ENCODE measurements around the gene NAXD.
"Not testable (repeated sequence)": the region's sequence is repeated elsewhere in the genome, so short reads cannot be mapped to it uniquely, and the experiment has no call there.

NAXD gene

GRCh38 chr13:110644892-110645521 is 29.7 kb downstream of the NAXD start:
- DNase-seq (ENCODE audit: low read depth), result no peak

DNA sequence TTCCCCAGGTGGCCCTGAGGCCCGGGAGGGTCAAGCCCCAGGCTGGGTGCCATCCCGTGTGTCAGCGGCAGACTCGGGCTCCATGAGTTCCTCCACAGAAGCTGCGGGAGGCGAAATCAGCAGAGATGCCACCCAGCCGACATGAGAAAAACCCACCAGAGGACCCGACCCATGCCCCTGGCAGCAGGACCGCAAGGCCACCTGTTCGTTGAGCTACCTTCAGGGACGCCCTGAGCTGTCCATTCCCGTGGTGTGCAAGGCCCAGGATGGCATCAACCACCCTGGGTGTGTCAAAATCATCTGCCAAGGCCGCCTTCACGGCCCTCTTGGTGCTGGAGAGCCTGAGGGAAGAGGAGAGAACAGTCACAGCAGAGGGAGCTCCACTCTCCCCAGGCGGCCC is 30.4 kb downstream of the NAXD start:
- no peak for DNase-seq (ENCODE audit: low read depth)

GRCh38 chr13:110646442-110647364 is 31.4 kb downstream of the NAXD start:
- no peak for DNase-seq (ENCODE audit: low read depth)

GRCh38 chr13:110647365-110647737 is 32.0 kb downstream of the NAXD start:
- no peak for DNase-seq (ENCODE audit: low read depth)

DNA sequence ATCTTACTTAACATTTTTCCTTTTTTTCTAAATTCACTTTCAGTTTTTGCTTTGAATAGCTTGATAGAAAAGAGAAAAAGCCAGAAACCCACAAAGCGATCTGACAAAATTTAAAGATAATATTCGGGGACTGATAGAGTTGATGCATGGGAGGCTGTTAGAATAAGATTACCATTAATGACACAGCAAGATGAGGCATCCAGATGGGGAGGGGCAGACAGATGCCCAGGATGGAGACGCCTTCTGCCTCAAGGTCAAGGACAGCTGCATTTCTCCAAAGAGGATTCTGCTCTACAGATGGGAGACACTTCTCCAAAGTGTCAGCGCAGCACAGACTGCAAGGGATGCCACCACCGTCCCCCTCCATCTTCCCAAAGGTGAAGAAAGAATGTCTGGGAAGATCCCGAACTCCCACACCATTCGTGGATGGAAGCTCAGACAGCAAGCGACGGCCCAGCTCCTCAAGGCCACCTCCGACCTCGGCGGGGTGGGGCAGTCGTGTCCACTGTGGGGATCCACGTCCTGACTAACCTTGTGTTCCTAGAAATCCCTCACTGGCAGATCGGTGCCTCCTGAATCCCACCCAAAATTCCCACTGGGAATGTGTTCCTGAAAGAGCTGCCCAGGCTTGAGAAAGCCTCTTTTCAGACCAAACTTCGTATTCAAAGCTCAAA is 32.9 kb downstream of the NAXD start:
- no peak for DNase-seq (ENCODE audit: low read depth)

- no peak for DNase-seq (ENCODE audit: low read depth)
Measured at GRCh38 chr13:110648848-110649421, 33.6 kb downstream of the NAXD start.

- DNase-seq (ENCODE audit: low read depth), result no peak
Measured at GRCh38 chr13:110649551-110649950, 34.2 kb downstream of the NAXD start.

GRCh38 chr13:110650436-110650835 is 35.1 kb downstream of the NAXD start:
- no peak for DNase-seq (ENCODE audit: low read depth)

- no peak for DNase-seq (ENCODE audit: low read depth)
Measured at GRCh38 chr13:110651271-110651670, 35.9 kb downstream of the NAXD start.

GRCh38 chr13:110651726-110652230 is 36.4 kb downstream of the NAXD start:
- no peak for DNase-seq (ENCODE audit: low read depth)

GRCh38 chr13:110652231-110652730 is 36.9 kb downstream of the NAXD start:
- DNase-seq (ENCODE audit: low read depth), result no peak

- no peak for DNase-seq (ENCODE audit: low read depth)
Measured at GRCh38 chr13:110652764-110653163, 37.4 kb downstream of the NAXD start.

GRCh38 chr13:110653271-110653670 is 37.9 kb downstream of the NAXD start:
- no peak for DNase-seq (ENCODE audit: low read depth)

- DNase-seq (ENCODE audit: low read depth), result no peak
Measured at GRCh38 chr13:110653851-110654250, 38.5 kb downstream of the NAXD start.

- no peak for DNase-seq (ENCODE audit: low read depth)
Measured at GRCh38 chr13:110657196-110657595, 41.9 kb downstream of the NAXD start.

- DNase-seq (ENCODE audit: low read depth), result not testable (repeated sequence)
Measured at GRCh38 chr13:110658218-110658911, 43.0 kb downstream of the NAXD start.

- no peak for DNase-seq (ENCODE audit: low read depth)
Measured at GRCh38 chr13:110661256-110661655, 45.9 kb downstream of the NAXD start.

DNA sequence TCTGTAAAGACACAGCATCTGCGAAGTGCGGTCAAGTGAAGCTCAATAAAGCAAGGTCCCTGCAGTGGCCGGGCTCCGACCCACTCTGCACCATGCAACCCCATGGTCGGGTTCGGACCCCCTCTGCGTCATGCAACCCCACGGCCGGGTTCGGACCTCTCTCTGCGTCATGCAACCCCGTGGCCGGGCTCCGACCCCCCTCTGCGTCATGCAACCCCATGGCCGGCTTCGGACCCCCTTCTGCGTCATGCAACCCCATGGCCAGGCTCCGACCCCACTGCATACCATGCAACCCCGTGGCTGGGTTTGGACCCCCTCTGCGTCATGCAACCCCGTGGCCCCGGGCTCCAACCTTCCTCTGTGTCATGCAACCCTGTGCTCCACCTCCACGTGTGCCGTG is 46.7 kb downstream of the NAXD start:
- DNase-seq (ENCODE audit: low read depth), result no peak

DNA sequence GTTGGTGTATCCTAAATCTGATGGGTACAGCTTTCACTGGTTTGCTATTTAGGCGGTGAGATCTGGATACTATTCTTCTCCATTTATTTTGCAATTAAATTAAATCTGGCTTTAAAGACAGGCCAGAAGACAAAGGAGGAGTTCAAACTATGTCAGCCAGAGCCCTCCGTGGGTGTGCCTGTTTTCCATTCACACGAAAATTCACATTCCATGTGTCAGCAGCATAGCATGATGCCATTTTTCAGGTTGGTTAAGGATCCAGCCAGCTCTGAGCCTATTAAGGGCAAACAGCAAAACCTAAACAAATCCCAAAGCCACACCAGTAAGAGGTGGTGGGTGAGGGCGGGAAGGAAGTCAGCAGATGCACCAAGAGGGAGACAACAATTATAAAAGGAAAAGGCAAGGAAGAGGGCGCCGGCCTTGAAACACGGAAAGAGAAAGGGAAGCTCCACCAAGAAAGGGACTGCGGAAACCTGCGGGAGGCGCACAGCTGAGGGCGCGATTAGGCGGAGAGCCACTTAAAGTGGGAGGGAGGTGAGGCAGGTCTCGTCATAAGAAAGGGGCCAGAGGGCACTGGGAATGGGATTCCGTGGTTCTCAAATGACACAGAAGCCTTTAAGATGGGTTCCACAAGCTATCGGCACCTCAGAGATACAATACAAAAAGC is 47.6 kb downstream of the NAXD start:
- DNase-seq (ENCODE audit: low read depth), result no peak

DNA sequence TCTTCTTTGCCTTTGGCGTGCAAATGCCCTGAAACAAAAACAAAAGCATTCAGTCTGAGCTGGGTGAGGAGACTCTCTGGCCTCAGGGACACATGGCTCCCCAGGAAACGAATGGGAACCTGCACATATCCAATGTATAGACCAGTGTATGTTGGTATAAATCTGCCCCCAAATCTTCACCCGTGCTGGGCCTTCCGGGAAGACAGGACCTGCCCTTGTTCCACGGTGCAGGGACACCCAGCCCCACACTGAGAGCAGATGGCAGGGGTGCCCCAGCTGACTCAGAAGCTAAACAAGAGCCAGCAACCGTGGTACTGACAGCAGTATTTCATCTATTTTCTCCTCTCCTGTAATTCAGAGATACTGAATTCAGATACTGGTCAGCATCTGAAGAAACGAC is 48.1 kb downstream of the NAXD start:
- no peak for DNase-seq (ENCODE audit: low read depth)

DNA sequence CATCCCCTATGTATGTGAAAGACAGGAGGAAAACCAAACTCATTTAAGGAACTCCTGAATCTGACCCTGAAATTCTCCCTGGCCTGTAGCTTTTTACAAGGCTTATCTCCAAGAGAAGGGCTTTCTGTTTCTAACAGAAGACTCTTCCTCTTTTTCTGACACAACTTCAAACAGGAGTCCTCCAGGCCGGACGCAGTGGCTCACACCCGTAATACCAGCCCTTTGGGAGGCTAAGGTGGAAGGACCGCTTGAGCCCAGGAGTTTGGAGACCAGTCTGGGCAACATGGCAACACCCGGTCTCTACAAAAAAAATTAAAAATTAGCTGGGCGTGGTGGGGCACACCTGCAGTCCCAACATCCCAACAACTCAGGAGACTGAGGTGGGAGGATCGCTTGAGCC is 48.7 kb downstream of the NAXD start:
- no peak for DNase-seq (ENCODE audit: low read depth)
